Activated naive CD4-positive, alpha-beta T cell treated with Interleukin-2 at 50 U/mL for 16 hours (primary cell): ENCODE data around the gene PRELP.

ENCODE experiments used
- DNase-seq: peaks from one replicate; pipeline ENCODE4 v3.0.0-alpha.2; 2020

Gene PRELP

DNA sequence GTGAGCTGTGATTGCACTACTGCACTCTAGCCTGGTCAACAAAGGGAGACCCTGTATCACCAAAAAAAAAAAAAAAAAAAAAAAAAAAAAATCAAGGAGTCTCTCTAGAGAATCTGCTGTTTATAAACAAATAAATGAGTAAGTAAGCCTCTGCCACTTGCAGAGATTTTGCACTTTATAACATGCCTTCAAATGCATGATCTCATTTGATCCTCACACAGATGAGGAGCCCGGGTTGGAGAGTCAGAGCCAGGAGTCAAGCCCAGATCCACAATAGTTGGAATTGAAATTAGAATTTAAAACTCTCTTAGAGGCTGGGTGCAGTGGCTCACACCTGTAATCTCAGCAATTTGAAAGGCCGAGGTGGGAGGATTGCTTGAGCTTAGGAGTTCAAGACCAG is 4.0 kb downstream of the PRELP start:
- DNase-seq: no peak

DNA sequence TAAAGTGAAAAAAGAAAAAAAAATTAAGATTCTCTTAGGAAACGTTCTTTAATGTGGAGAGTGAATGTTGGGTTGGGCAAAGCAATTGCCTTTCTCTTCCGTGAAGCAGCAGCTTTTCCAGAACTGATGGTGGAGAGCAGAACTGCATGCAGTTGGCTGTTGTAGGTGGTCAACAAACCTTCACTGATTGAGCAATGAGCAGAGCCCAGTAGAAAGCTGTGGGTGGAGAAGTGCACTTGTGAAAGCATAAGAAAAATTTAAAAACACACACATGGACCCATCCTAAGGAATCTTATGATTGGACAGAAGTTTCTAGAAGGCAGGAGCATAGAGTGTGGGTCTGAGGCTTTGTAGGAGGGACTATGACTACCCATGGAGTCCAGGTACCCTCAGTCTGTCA is 4.5 kb downstream of the PRELP start:
- no peak for DNase-seq

GRCh38 chr1:203480525-203481084 is 5.0 kb downstream of the PRELP start:
- peak; percentile 31 for DNase-seq

DNA sequence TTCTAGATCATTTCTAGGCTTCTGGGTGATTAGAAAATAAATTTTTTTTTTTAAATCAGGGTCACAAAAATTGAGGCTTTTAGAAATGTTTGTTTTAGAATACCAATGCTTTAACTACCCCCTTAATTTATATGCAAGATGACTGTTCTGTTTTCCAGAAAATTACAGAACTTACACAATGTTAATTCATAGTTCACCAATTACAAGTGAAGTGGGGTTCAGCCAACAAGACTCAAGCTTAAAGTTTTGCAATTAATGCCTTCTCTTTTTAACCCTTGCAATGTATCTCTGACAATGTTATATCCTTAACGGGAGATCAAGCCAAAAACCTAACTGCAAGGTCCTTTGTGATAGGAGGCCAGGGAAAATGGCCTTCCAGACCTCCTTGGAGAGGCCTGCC is 5.6 kb downstream of the PRELP start:
- DNase-seq: no peak

DNA sequence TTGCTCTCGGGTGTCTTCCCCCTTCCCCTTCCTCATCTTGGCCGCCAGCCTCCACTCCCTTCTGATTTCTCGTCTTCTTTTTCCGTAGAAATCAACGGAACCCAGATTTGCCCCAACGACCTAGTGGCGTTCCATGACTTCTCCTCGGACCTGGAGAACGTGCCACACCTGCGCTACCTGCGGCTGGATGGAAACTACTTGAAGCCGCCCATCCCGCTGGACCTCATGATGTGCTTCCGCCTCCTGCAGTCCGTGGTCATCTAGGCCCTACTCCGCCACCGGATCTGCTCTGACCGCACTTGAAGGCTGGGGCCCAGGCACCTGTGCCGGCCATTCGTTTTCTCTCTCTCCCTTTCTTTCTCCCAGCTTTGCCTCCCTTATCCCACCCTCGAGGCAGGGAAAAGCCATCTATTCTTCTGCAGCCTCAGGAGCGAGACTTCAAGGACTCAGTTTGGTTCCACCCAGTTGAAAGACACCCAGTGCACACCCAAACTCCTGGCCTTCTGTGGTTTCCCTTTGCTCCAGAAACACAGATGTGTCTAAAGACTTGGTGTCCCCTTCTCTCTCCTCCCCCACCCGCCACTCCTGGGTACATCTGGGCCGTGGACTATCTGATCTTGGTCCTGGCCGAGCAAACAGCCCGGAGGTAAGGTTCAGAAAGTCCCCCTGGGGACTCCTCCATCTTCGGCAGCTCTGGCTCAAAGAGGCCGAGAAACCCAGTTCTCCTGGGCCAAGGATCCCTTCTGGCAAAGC is 11.2 kb downstream of the PRELP start:
- DNase-seq: no peak

DNA sequence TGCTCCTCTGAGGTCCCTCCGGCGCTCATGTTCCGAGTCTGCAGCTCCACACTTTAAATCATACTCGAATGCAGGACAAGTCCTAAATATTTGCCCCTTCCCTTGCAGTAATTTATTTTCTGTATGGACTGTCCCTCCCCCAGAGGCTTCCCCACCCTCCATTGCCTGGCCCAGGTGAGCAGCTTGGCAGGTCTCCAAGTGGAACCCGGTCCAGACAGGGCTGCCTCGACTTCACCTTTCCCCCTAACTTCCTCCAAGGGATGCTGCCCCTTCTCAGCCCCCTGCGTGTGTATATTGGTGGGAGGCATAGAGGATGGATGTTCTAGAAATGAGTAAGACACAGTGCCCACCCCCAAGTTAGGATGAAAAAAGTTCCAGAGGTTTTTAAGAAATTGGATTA is 12.9 kb downstream of the PRELP start:
- DNase-seq: no peak

- no peak for DNase-seq
These were observed 15.0 kb downstream of the PRELP start for GRCh38 chr1:203490607-203491006.

- DNase-seq: no peak
These were observed 16.1 kb downstream of the PRELP start for GRCh38 chr1:203491664-203492063.

GRCh38 chr1:203492082-203492747 is 16.6 kb downstream of the PRELP start:
- DNase-seq: no peak

DNA sequence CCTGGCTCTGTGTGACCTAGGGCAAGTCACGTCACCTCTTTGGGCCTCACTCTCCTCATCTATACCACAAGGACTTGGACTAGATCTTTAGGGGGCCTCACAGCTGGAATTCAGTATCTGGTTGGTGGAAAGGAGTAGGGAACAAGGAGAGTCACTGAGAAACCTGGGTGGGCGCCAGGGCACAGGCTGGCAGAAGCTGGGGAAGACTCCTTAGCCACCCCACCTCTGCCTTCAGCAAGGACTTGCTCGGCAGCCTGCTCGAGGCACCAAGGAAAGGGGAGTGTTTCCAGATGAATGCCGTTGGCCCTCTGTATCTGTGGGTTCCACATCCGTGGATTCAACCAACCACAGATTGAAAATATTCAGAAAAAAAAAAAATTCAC is 17.1 kb downstream of the PRELP start:
- DNase-seq: no peak

- DNase-seq: no peak
These were observed 18.3 kb downstream of the PRELP start, which contains the start of gene OPTC for GRCh38 chr1:203493901-203494300. Gene OPTC, plus strand, starts transcription at chr1:203494153. Its CDS starts 1,853 bp downstream, at chr1:203496006.

DNA sequence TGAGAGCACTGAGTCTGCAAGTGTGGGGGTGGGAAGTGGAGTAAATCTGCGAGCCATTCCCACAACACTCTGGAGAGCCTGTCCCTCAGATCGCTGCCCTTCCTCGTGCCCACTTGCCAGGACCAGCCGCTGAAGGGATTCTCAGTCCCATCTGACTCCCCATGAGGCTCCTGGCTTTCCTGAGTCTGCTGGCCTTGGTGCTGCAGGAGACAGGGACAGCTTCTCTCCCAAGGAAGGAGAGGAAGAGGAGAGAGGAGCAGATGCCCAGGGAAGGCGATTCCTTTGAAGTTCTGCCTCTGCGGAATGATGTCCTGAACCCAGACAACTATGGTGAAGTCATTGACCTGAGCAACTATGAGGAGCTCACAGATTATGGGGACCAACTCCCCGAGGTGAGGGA is 20.2 kb downstream of the PRELP start:
- no peak for DNase-seq

GRCh38 chr1:203497269-203497777 is 21.7 kb downstream of the PRELP start:
- DNase-seq: no peak

GRCh38 chr1:203499643-203500278 is 24.2 kb downstream of the PRELP start:
- no peak for DNase-seq

DNA sequence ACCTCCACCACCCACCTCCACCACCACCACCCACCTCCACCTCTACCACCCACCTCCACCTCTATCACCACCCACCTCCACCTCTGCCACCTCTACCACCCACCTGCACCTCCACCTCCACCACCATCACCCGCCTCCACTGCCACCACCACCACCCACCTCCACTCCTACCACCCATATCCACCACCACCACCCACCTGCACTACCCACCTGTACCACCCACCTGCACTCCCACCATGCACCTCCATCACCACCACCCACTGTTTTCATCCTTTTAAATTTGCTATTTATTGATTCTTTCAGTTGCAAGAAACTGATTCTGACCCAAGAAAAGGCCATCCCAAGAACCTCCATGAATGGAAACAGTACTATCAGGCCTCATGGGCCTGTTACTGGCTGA is 24.7 kb downstream of the PRELP start:
- DNase-seq: no peak

DNA sequence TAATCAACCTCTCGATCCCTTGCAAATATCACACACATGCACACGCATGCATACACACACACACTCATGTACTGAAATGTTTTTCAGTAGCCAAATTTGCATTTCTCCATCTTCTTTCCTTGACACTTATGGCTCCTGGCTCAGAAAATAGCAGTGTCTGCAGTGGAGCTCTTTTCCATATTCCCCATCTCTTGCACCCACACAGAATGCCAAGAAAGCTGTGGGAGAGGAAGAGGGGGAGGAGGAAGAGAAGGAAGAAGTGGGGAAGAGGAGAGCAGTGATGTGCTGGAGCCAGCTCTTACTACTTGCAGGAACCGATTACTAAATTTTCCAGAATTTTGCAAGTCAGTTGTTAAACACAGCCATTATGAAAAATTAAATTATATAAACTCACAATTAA is 28.2 kb downstream of the PRELP start:
- no peak for DNase-seq

DNA sequence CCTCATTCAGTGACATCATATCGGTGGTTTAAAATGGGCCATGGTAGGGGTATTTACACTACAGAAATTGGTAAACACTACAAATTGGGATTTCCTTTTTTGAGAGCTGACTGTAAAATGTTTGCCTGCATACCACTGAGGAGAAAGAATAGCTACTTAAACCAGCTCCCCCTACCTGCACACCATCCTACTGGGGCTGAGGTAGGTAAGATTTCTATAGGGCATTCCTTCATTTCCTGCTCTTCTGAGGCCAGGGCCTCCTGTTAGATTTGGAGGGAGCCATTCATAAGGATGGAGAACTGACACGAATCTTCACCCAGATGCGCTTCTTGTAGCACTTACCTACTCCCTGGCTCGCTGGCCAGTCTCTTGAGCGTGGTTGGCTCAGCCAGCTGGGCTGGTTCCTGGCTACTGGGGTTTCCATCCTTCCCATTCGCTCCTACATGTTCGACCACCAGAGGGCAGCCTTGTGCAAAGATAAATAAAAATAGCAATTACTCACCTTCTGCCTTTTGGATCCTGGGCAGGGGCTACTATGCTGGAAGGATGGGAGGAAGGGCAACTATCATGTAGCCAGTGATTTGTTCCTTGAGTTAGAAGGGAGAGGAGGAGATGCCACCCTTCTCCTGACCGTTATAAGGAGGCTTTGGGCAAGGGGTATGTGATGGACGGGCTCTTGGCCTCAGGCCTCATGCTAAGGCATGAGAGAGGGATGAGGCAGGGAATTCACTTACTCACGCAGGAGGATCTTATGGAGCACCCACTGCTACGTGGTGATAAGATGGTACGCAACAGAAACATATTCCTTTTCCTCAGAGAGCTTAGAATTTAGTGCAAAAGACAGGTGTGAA is 29.0 kb downstream of the PRELP start:
- DNase-seq: peak; percentile 74

DNA sequence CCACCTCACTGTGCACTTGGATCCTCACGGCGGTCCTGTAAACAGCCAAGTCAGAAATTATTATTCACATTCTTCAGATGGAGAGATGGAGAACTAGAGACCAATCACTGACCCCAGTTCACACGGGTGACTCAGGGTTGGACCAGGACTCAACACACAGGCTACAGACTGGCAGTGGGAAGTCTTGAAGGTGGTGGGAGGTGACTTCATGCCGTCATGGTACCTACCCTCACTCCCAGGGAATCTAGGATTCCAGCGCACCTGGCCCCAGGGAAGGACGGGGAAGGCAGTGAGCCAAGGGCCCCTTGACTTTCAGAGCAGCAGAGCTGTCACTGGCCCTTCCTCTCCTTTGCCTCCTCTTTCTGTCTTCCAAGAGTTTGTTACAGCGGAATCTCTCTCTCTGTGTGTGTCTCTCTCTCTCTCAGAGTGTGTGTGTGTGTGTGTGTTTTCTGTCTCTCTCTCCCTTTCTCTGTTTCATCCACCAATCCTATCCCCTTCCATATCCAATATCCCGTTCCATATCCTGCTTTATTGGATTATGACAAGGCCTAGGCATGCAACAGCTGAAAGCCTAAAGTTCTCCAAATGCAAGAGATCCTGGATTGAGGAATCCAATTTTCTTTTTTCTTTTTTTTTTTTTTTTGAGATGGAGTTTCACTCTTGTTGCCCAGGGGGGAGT is 30.1 kb downstream of the PRELP start:
- DNase-seq: no peak

DNA sequence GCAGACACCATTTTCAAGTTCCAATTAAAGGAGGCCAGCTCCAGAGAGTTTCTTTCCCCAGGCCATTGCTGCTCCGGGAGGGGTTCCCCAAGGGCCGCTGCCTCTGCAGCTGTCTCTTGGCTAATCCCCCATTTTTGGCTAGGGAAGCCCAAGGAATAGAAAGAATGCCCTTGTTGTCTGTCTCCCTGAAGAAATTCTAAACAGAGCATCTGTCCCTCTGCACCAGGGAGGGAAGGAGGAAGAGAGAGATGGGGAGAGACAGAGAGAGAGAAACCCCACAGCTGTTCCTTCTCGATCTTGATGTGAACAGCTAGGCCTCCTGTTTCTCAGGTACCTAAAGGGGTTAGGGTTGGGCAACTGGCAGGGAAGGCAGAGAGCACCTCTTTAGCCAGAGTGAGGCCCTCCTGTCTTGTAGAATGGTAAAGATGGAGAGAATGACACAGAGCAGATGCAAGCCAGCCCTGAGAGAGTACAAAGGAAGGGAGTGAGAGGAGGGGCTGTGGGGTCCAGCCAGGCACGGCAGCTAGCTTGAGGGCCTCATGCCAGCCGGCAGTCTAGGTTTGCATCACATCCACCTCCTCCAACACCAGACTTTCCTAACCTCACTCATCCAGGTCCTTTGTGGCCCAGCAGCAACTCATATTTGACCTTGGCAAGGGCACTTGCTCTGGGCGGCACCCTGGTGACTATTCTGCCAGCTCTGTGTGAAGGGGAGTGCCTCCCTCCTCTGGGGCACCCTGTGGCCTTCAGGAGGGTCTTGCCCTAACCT is 31.4 kb downstream of the PRELP start:
- DNase-seq: no peak

DNA sequence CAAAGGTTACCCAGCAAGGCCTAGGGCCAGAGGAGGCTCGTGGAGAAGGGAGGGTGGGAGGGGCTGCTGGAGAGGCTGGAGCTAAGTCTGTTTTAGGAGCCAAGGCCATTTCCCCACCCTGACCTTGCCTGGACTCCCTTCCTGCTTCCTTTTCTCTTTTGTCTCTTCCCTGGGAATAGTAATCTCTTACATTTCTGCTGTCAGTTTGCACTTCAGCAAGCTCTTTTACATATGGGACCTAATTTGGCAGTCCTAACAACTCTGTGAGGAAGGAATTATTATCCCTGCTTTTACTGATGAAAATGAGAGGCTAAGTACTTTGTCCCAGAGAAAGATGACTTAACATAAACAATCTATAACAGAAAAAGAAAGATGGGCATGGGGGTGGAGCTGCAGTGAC is 32.2 kb downstream of the PRELP start:
- DNase-seq: no peak

GRCh38 chr1:203508463-203509073 is 33.0 kb downstream of the PRELP start:
- DNase-seq: no peak
